Peyer's patch (tissue), 4 donors: ENCODE results near the gene SULF2. TPM values are rescaled to one million over a fixed set of nuclear protein-coding genes. Genes with fewer than 3 reads are reported as not detected.

Experiments used
- DNase-seq, 3 donors: peaks; one replicate each; pipeline ENCODE4 v3.0.0-alpha.2; 2017 to 2019
- H3K27ac ChIP-seq, 4 donors: fragments of 200-600 bp; sonication (generic); one replicate each; pipeline ENCODE4 v1.5.1; 2016 to 2019
- H3K27me3 ChIP-seq, 2 donors: fragments of 200-600 bp; sonication (generic); one replicate each; pipeline ENCODE4 v1.5.1; 2019
- H3K36me3 ChIP-seq, 3 donors: fragments of 200-600 bp; sonication (generic); one replicate each; pipeline ENCODE4 v1.5.1; 2016 to 2019
- H3K4me1 ChIP-seq, 4 donors: fragments of 200-600 bp; sonication (generic); one replicate each; pipeline ENCODE4 v1.5.1; 2016 to 2019
- H3K4me3 ChIP-seq, 4 donors: fragments of 200-600 bp; sonication (generic); 1 replicate in 3 of 4; 2 replicates in 1 of 4; pipeline ENCODE4 v1.5.1; 2016 to 2019; ENCODE audit warnings: mild to moderate bottlenecking in 1 of 4
- H3K9me3 ChIP-seq, 4 donors: fragments of 200-600 bp; sonication (generic); one replicate each; pipeline ENCODE4 v1.5.1; 2016 to 2019; ENCODE audit warnings: mild to moderate bottlenecking in 1 of 4
- POLR2A ChIP-seq, 2 donors: fragments of 450-650 bp; IDR thresholded peaks; one replicate each; pipeline ENCODE4 v1.5.1; 2017; ENCODE audit warnings: antibody characterized with exemption in 2 of 2, mild to moderate bottlenecking in 2 of 2, moderate library complexity in 2 of 2
- total RNA-seq, 4 donors: library from RNA; depleted of rRNA; stranded (reverse); fragments of >200 nt; gene quantifications; one replicate each; pipeline ENCODE4 v1.1.0, GENCODE V29; 2016
- TF ChIP-seq, protein P1 (sequence below), 6 experiments: fragments of 450-650 bp in 4 of 6; fragments of 200-600 bp in 2 of 6; sonication (generic) in 1 of 6; IDR thresholded peaks; one replicate each; pipeline ENCODE4 v1.5.1; 2017 to 2019; ENCODE audit warnings: antibody characterized with exemption in 6 of 6, mild to moderate bottlenecking in 3 of 6, moderate library complexity in 1 of 6

Gene SULF2
- total RNA-seq, 4 donors from 2014 or later = 32.4 to 168 (median 52.5) TPM

DNA sequence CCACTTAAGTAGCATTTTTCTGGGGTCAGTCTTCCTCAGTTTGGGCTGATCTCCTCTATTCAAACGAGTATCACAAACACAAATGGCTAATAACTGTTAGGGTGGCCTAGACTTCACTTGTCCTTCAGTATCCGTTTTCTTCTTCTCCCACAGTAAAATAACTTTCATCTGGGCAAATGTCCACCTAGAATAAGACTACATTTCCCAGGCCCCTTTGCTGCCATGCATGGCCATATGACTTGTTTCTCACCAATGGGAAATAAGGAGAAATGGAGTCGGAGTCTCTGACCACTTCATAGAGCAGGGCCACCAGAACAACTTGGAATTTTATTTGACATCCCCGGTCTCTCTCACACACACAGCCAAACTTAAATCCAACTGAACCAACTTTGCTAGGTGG lies 51.4 kb downstream of the SULF2 start:
- no peak overlapping the region for H3K27ac ChIP-seq
- TF ChIP-seq POLR2A (IDR thresholded peaks at IDR 0.05) = no peak
- TF ChIP-seq, protein P1, sequence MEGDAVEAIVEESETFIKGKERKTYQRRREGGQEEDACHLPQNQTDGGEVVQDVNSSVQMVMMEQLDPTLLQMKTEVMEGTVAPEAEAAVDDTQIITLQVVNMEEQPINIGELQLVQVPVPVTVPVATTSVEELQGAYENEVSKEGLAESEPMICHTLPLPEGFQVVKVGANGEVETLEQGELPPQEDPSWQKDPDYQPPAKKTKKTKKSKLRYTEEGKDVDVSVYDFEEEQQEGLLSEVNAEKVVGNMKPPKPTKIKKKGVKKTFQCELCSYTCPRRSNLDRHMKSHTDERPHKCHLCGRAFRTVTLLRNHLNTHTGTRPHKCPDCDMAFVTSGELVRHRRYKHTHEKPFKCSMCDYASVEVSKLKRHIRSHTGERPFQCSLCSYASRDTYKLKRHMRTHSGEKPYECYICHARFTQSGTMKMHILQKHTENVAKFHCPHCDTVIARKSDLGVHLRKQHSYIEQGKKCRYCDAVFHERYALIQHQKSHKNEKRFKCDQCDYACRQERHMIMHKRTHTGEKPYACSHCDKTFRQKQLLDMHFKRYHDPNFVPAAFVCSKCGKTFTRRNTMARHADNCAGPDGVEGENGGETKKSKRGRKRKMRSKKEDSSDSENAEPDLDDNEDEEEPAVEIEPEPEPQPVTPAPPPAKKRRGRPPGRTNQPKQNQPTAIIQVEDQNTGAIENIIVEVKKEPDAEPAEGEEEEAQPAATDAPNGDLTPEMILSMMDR (IDR thresholded peaks at IDR 0.05) = no peak
- no peak for DNase-seq
- no peaks in the 10 kb centered on the region for H3K27me3 ChIP-seq
- H3K36me3 ChIP-seq = no peaks in the 10 kb centered on the region
- no peak overlapping the region for H3K4me3 ChIP-seq
- no peaks in the 10 kb centered on the region for H3K4me1 ChIP-seq
- H3K9me3 ChIP-seq = no peaks in the 10 kb centered on the region

GRCh38 chr20:47730744-47731143 lies 54.5 kb downstream of the SULF2 start:
- Histone ChIP-seq H3K27ac (no peak overlapping the region), H3K4me3 (no peak overlapping the region), H3K27me3 (no peaks in the 10 kb centered on the region), H3K36me3 (no peaks in the 10 kb centered on the region), H3K4me1 (peaks cover 0 to 15% (median 2%) of the 10 kb centered on the region in 4 donors), H3K9me3 (no peaks in the 10 kb centered on the region)
- no peak for DNase-seq
- TF ChIP-seq POLR2A (IDR thresholded peaks at IDR 0.05) = no peak
- TF ChIP-seq, protein P1 (IDR thresholded peaks at IDR 0.05) = no peak

GRCh38 chr20:47729472-47729871 lies 55.8 kb downstream of the SULF2 start:
- H3K4me3 ChIP-seq = no peak overlapping the region
- H3K9me3 ChIP-seq = no peaks in the 10 kb centered on the region
- TF ChIP-seq, protein P1 (IDR thresholded peaks at IDR 0.05) = no peak
- no peak for TF ChIP-seq POLR2A (IDR thresholded peaks at IDR 0.05)
- no peaks in the 10 kb centered on the region for H3K27me3 ChIP-seq
- no peak for DNase-seq
- peaks cover 0 to 15% (median 2%) of the 10 kb centered on the region in 4 donors for H3K4me1 ChIP-seq
- no peak overlapping the region for H3K27ac ChIP-seq
- no peaks in the 10 kb centered on the region for H3K36me3 ChIP-seq

DNA sequence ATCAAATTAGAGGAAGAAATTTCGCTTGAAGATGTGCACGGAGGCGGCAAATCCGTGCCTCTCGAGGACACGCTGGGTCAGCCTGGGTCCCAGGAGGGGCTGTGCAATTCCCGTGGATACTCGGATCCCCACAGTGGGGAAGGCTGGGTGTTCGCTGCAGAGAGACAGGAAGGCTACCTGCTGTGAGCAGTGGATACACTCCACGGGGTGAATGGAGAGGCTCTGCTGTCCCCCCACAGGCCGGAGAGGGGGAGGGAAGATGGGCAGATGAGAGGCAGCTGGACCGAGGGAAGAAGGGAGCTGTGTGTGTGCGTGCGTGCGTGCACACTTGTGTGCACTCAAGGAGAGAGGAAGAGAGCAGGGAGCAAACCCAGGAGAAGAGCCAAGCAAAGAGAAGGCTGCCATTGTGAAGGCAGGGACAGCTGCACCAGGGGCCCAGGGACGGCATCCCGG lies 57.3 kb downstream of the SULF2 start:
- DNase-seq = no peak
- TF ChIP-seq, protein P1 (IDR thresholded peaks at IDR 0.05) = no peak
- no peak for TF ChIP-seq POLR2A (IDR thresholded peaks at IDR 0.05)
- no peaks in the 10 kb centered on the region for H3K9me3 ChIP-seq
- no peak overlapping the region for H3K4me3 ChIP-seq
- H3K36me3 ChIP-seq = no peaks in the 10 kb centered on the region
- no peaks in the 10 kb centered on the region for H3K27me3 ChIP-seq
- peak overlapping the region in 3 of 4 donors; percentile 6 to 78 (median 30) for H3K27ac ChIP-seq
- H3K4me1 ChIP-seq = peaks cover 0 to 15% (median 2%) of the 10 kb centered on the region in 4 donors

DNA sequence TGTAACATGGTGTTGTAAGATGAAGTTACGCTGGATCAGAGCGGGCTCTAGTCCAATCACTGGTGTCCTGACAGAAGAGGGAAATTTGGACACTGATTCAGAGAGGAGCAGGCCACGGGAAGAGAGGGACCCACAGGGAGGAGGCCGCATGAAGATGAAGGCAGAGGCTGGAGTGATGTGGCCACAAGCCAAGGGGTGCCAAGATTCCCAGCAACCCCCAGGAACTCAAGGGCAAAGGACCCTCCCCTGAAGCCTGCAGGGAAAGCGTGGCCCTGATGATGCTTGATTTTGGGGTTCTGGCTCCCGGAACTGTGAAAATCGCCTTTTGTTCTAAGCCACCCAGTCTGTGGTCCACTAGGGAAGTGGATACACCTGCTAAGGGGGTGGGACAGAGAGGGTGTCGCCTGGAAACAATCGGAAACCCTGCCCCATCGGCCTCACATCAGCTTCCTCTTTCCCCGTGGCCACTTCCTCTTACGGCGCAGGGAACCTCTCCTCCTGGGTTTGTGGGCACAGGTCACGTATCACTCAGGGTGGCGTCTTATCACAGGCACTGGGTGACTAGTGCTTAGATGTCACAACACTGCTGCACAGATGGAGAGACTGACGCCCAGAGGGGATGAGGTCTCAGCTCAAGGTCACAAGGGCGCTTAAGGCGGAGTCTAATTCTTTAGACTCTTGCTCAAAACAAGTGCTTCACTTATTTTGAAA lies 58.0 kb downstream of the SULF2 start:
- TF ChIP-seq POLR2A (IDR thresholded peaks at IDR 0.05) = no peak
- TF ChIP-seq, protein P1 (IDR thresholded peaks at IDR 0.05) = no peak
- H3K27ac ChIP-seq = peak overlapping the region in 3 of 4 donors; percentile 21 to 78 (median 30)
- H3K4me3 ChIP-seq = no peak overlapping the region

More for the DNA sequence above, 58.0 kb downstream of the SULF2 start:
- H3K36me3 ChIP-seq = no peaks in the 10 kb centered on the region
- peaks cover 0 to 15% (median 2%) of the 10 kb centered on the region in 4 donors for H3K4me1 ChIP-seq
- peak in 2 of 3 donors; percentile 89 to 91 for DNase-seq
- H3K27me3 ChIP-seq = no peaks in the 10 kb centered on the region
- H3K9me3 ChIP-seq = no peaks in the 10 kb centered on the region
